ENCODE measurements around the gene SFT2D3.

SFT2D3 gene

GRCh38 chr2:127683056-127683455 is 18.2 kb upstream of the SFT2D3 start:
- no peak for DNase-seq

DNA sequence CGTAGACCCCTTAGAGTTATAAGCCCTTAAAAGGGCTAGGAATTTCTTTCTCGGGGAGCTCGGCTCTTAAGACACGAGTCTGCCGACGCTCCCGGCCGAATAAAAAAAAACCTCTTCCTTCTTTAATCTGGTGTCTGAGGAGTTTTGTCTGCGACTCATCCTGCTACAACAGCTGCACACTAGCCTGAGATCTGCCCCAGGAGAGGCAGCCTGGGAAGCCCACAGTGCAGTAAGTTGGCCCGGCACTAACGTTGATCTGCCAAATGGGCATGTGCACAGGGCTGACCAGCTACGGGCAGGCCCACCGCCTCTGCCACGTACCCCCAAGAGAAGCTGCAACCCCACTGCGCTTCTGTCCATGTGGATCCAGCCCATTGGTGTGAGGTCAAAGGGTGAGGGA is 17.5 kb upstream of the SFT2D3 start:
- no peak for DNase-seq

DNA sequence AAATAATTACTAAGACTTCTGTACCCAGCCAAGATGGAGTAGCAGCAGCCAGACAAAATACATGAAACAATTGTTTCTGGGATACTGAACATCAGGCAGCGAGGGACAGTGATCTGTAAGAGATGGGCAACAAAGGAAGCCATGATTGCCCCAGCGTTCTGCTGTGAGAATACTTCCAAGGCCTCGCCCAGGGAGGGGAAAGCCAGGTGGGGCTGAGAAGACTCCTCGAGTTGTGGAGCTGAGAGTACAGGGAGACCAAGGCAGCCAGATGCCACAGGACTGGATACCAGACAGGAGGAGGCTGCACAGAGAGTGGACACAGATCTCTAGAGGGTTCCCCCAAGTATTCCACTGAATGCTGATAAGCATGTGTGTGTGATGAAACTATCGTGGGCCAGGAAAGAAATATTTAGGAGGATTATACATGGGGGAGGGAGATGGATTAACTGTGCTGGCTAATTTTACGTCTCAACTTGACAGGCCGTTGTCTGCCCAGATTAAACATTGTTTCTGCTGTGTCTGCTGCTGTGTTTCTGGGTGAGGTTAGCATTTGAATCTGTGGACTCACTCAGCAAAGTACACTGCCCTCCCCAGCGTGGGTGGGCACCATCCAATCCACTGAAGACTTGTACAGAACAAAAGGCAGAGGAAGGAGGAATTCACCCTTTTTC is 15.8 kb upstream of the SFT2D3 start:
- no peak for DNase-seq

DNA sequence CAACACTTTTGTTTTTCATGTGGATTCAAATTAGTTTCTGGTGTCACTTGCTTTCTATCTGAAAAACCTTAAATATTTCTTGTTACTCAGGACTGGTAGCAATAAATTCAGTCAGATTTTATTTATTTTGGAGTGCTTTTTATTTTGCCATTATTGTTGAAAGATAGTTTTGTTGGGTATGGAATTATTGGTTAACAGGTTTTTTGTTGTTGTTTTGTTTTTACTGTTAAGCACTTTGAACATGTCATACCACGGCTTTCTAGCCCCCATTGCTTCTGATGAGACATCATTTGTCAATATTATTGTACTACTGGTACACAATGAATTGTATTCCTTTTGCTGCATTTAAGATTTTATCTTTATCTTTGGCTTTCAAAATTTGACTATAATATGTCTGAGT is 12.9 kb upstream of the SFT2D3 start:
- no peak for DNase-seq

GRCh38 chr2:127690696-127691095 is 10.6 kb upstream of the SFT2D3 start:
- no peak for DNase-seq

GRCh38 chr2:127694986-127695385 is 6.3 kb upstream of the SFT2D3 start:
- DNase-seq = no peak

GRCh38 chr2:127695491-127696472 is 5.5 kb upstream of the SFT2D3 start:
- DNase-seq = no peak

DNA sequence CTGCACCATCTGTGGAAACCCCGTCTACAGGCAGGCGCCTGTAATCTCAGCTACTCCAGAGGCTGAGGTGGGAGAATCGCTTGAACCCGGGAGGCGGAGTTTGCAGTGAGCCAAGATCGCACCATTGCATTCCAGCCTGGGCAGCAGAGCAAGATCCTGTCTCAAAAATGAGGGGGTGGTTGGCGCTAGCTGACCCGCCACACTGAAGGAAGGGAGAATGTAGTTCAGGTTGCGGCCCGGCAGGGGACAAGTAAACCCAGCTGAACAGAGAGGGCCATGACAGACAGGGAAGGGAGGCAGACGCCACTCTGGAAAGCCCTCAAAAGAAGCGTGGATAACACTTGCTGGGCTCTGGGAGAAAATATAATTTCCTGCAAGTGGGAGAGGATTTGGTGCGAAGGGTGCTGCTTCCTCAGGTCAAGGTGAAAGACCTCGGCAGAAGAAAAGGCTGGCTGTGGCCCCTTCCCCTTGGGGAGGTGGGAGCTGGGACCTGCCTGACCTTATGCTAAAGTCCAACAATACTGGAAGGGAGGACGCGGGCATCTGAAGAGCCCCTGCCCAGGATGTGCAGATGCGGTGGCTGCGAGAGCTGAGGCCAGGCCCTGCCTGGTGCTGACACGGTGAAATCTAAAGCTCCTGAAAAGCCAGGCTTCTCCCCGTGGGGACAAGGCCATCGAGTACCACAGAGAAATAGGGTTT is 3.7 kb upstream of the SFT2D3 start:
- no peak for DNase-seq

GRCh38 chr2:127698553-127699355 is 2.5 kb upstream of the SFT2D3 start:
- no peak for DNase-seq

DNA sequence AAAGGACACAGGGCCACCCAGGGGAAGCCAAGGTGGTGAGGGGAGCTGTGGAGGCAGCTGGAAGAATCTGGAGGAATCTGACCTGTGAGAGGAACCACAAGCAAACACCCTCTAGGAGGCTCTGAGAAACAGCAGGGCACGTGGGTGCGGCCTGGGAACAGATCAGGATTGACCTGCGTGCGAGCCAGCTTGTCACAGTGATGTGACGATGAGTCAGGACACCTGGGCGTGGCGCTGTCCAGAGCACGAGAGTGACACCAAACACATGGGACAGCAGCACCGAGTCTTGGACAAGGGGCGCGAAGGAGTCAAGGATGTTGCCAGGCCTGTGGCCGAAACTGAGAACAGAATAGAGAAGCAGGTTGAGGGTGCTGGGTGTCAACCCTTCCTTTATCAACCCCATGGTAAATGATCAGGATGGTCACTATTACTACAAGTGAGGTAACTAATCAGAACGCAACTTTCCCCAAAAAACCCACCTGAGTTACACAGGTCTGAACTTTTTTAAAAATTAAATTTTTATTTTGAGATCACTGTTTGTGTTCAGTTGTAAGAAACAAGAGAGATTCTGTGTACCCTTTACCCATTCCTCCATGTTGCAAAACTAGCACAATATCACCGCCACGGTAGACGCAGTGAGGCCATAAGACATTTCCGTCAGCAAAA is 637 bp upstream of the SFT2D3 start:
- DNase-seq = no peak

DNA sequence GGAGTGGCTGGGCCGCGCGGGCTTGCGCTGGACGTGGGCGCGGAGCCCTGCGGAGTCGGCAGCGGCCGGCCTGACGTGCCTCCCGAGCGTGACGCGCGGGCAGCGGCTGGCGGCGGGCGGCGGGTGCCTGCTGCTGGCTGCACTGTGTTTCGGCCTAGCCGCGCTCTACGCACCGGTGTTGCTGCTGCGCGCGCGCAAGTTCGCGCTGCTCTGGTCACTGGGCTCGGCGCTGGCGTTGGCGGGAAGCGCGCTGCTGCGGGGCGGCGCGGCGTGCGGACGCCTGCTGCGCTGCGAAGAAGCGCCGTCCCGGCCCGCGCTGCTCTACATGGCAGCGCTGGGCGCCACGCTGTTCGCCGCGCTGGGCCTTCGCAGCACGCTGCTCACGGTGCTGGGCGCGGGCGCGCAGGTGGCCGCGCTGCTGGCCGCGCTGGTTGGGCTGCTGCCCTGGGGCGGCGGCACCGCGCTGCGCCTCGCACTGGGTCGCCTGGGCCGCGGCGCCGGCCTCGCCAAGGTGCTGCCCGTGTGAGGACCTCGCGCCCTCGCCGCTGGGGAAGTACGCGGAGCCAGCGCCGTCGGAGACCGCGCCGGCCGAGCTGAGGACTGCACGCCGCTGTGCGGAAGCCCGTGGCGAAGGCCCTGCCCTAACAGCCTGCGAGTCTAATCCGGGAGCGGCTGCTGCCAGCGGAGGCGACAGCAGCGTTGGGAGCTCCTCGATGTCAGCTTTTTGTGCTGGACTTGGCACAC is 526 bp downstream of the SFT2D3 start:
- DNase-seq = peak; percentile 49

DNA sequence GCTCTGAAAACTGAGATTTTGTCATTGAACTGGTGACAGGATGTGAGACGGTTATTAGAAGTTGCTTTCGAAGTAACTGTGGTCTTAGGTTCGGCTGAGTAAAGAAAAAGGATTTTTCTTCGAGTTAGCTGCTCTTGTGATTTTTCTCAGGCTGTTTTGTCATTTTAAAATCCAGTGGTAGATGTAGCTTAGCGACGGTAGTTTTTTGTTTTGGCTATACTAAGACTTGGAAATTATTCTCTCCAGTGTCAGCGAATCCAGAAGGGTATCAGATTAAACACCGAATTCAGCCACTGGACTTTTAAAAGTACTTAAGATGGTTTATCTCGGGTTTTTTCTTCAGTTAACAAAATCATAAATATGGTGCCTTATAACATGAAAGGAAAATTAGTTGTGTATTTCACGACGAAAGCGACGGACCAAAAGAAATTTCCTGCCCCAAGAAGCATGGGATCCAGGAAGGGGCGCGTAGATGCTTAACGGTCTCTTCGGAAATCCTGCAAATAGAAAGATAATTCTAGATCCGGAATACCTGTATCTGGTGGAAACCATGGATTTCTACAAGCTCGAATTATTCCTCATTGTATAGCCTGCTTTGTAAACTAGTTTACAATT is 1.2 kb downstream of the SFT2D3 start:
- no peak for DNase-seq

GRCh38 chr2:127703282-127703681 is 2.0 kb downstream of the SFT2D3 start:
- DNase-seq = no peak

- DNase-seq = no peak
Observed at GRCh38 chr2:127704641-127705390, 3.5 kb downstream of the SFT2D3 start.

DNA sequence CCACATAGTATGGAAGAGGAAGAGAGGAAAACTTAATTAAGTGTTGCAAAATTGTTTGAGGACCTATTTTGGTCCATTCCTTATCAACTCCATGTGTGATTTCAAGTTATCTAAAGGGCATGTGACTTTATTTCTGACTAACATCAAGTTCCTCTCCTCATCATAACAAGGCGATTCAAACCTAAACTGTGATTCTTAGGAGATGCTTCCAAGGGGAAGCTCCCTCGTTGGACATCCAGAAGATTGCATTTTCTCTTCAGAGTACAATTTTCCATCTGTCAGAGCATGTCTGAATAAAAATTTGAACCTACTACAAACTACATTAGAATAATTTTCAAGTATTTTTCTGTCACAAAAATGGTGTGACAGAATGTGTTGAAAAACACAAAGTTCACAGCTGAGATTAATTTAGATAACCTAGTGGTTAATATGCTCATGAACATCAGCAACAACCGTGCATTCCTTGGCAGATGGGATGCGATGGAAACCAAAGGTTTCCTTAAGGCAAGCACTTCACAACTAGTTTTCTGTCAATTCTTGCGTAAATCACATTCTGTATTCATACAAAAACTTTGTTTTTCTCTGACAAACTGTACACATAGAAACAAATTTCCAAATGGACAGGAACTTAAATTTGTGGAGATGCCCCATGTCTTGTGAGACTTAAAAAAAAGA is 4.2 kb downstream of the SFT2D3 start:
- no peak for DNase-seq

- DNase-seq = no peak
Observed at GRCh38 chr2:127706215-127706990, 5.1 kb downstream of the SFT2D3 start.

DNA sequence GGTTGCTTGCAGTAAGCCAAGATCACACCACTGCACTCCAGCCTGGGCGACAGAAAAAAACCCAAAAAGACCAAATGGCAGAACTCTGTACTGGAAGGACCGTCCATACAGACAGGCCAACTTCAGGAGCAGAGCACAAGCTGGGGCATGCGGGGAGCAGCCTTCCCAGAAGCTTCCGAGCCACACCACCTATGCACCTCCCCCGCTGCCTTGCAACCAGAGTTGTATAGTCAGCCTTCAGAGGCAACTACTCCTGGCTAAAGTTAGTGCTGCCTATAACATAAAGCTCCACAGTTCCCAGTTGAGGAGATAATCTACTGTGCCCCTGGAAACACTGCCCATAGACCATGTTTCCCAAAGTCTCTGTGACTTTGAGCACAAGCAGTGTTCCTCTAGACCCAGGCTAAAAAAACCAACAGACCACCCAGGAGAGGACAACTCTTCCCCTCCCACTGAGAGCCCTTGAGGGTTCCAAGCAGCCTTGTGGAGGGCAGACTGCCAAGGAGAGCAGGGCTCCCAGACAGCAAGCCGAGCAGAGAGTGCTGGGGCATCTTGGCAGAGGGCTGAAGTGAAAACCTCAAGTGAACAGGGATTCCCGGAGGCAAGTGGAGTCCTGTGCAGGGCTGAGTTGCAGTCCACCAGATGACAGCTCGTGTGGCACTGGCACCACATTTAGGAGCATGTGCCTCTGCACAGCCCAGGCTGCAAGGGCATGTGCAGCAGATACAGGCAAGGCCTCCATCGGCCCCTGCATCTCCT is 6.8 kb downstream of the SFT2D3 start:
- DNase-seq = no peak

DNA sequence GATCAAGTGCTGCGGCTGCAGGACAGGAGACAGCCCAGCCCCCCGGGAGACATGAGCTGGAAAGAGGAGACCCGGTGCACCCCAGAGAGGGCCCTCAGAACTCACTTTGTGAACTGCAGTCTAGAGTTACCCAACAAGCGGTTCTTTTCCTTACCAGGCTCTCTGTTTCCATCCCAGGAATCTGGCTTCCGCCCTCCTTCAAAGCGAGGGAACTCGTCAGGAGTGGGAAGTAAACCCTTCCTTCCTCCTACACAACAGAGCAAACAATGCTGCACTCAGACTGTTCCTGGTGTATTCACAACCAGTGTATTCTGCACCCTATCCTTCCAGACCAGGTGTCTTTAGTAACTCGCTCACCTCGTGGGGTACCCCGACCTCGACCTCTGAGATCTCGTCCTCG is 8.0 kb downstream of the SFT2D3 start:
- no peak for DNase-seq
